WTC11 (cell line): ENCODE data around the gene GSC. TPM values are rescaled to one million over a fixed set of nuclear protein-coding genes. Genes with fewer than 3 reads are reported as not detected.

Source experiments
- ATAC-seq: fragments of 200-7000 bp; cut with Tn5 transposase; 2 replicates; pipeline ENCODE4 v1.10.0; 2021; ENCODE audit warnings: mild to moderate bottlenecking, moderate library complexity
- CTCF ChIA-PET: fragments of 300-600 bp; sonication (Branson Sonifier 250); formaldehyde crosslinking; loops from one replicate; lab custom pipeline; 2021; ENCODE audit warnings: antibody characterized with exemption; lab: Charles Lee
- POLR2A ChIA-PET: fragments of 350-600 bp; sonication (Branson Sonifier 250); formaldehyde crosslinking; loops from one replicate; lab custom pipeline; 2021; ENCODE audit warnings: antibody characterized with exemption; lab: Charles Lee
- DNase-seq: peaks from one replicate; pipeline ENCODE4 v3.0.0; 2021; ENCODE audit warnings: low spot score
- H3K27ac Mint-ChIP-seq: 2 replicates; pipeline ENCODE4 v1.8.0; 2021; ENCODE audit warnings: mixed read lengths
- H3K27me3 Mint-ChIP-seq: 2 replicates; pipeline ENCODE4 v1.8.0; 2021; ENCODE audit warnings: low read depth, mild to moderate bottlenecking, moderate library complexity, mixed read lengths
- H3K36me3 Mint-ChIP-seq: 2 replicates; pipeline ENCODE4 v1.8.0; 2021; ENCODE audit warnings: mixed read lengths
- H3K4me1 Mint-ChIP-seq: 2 replicates; pipeline ENCODE4 v1.8.0; 2022; ENCODE audit warnings: mixed read lengths
- H3K4me3 Mint-ChIP-seq: 2 replicates; pipeline ENCODE4 v1.8.0; 2021; ENCODE audit warnings: mild to moderate bottlenecking, moderate library complexity, mixed read lengths
- H3K9me3 Mint-ChIP-seq: 2 replicates; pipeline ENCODE4 v1.8.0; 2021; ENCODE audit warnings: mixed read lengths
- ETV6 ChIP-seq: sonication (generic); formaldehyde crosslinking; IDR thresholded peaks from 2 replicates; pipeline ENCODE4 v1.8.1; 2022; ENCODE audit warnings: mild to moderate bottlenecking, missing genetic modification reagents
- GABPB1 ChIP-seq: sonication (generic); formaldehyde crosslinking; IDR thresholded peaks from 2 replicates; pipeline ENCODE4 v1.8.1; 2023; ENCODE audit warnings: mild to moderate bottlenecking, missing genetic modification reagents
- GRHL2 ChIP-seq: fragments of 250-450 bp; sonication (Bioruptor Pico); IDR thresholded peaks from 2 replicates; pipeline ENCODE4 v1.8.0; 2022; ENCODE audit warnings: mild to moderate bottlenecking, moderate library complexity; ENCODE audit not compliant: insufficient replicate concordance, severe bottlenecking
- IRF2 ChIP-seq: sonication (generic); formaldehyde crosslinking; IDR thresholded peaks from 2 replicates; pipeline ENCODE4 v1.8.0; 2022; ENCODE audit warnings: low read depth, missing genetic modification reagents, borderline replicate concordance
- NFATC4 ChIP-seq: fragments of 250-450 bp; sonication (Bioruptor Pico); IDR thresholded peaks from 2 replicates; pipeline ENCODE4 v1.9.0; 2021; ENCODE audit warnings: mild to moderate bottlenecking
- NFYB ChIP-seq: sonication (generic); formaldehyde crosslinking; conservative IDR thresholded peaks from 2 replicates; pipeline ENCODE4 v1.8.0; 2022; ENCODE audit warnings: low read depth, missing genetic modification reagents
- PRDM15 ChIP-seq: sonication (generic); formaldehyde crosslinking; IDR thresholded peaks from 2 replicates; pipeline ENCODE4 v1.8.0; 2022; ENCODE audit warnings: missing genetic modification reagents
- RORB ChIP-seq: fragments of 250-450 bp; sonication (Bioruptor Pico); IDR thresholded peaks from 2 replicates; pipeline ENCODE4 v1.9.0; 2021; ENCODE audit warnings: mild to moderate bottlenecking
- SP1 ChIP-seq: sonication (generic); formaldehyde crosslinking; conservative IDR thresholded peaks from 2 replicates; pipeline ENCODE4 v1.8.1; 2022; ENCODE audit warnings: missing genetic modification reagents
- TCF7 ChIP-seq: sonication (generic); formaldehyde crosslinking; IDR thresholded peaks from 2 replicates; pipeline ENCODE4 v1.8.0; 2022; ENCODE audit warnings: mild to moderate bottlenecking, low read depth, missing genetic modification reagents, moderate library complexity
- TEAD1 ChIP-seq: sonication (generic); formaldehyde crosslinking; IDR thresholded peaks from 2 replicates; pipeline ENCODE4 v1.8.0; 2022; ENCODE audit warnings: mild to moderate bottlenecking, missing genetic modification reagents
- TEAD4 ChIP-seq: sonication (generic); formaldehyde crosslinking; IDR thresholded peaks from 2 replicates; pipeline ENCODE4 v1.8.0; 2022; ENCODE audit warnings: mild to moderate bottlenecking, missing genetic modification reagents
- ZNF219 ChIP-seq: sonication (generic); formaldehyde crosslinking; IDR thresholded peaks from 2 replicates; pipeline ENCODE4 v1.8.0; 2023; ENCODE audit warnings: missing genetic modification reagents, mild to moderate bottlenecking, borderline replicate concordance
- total RNA-seq: library from RNA; stranded (reverse); gene quantifications from 3 replicates; pipeline ENCODE4 v1.2.3, GENCODE V29; 2021
- TF ChIP-seq, protein P1 (sequence below): sonication (generic); formaldehyde crosslinking; IDR thresholded peaks from 2 replicates; pipeline ENCODE4 v1.8.1; 2022; ENCODE audit warnings: mild to moderate bottlenecking, moderate library complexity, missing genetic modification reagents
- TF ChIP-seq, protein P2 (sequence below): sonication (generic); formaldehyde crosslinking; IDR thresholded peaks from 2 replicates; pipeline ENCODE4 v1.8.1; 2023; ENCODE audit warnings: mild to moderate bottlenecking, missing genetic modification reagents
- TF ChIP-seq, protein P3 (sequence below): sonication (generic); formaldehyde crosslinking; IDR thresholded peaks from 2 replicates; pipeline ENCODE4 v1.8.0; 2022; ENCODE audit warnings: mild to moderate bottlenecking, missing genetic modification reagents

The GSC gene
- total RNA-seq, 1 experiment from 2014 or later, result 4.4 TPM

- TF ChIP-seq PRDM15 (CRISPR knock-in tag), result no peak
- no peak for TF ChIP-seq IRF2 (CRISPR knock-in tag)
- no peak for TF ChIP-seq TEAD4 (CRISPR knock-in tag)
- no peak for TF ChIP-seq ETV6
- TF ChIP-seq, protein P1, sequence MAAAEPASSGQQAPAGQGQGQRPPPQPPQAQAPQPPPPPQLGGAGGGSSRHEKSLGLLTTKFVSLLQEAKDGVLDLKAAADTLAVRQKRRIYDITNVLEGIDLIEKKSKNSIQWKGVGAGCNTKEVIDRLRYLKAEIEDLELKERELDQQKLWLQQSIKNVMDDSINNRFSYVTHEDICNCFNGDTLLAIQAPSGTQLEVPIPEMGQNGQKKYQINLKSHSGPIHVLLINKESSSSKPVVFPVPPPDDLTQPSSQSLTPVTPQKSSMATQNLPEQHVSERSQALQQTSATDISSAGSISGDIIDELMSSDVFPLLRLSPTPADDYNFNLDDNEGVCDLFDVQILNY, result no peak
- no peak for TF ChIP-seq TEAD1 (CRISPR knock-in tag)
- no peak for TF ChIP-seq RORB (CRISPR knock-in tag)
- TF ChIP-seq ZNF219 (CRISPR knock-in tag), result no peak
- no peak for TF ChIP-seq SP1 (CRISPR knock-in tag)
- TF ChIP-seq, protein P2, sequence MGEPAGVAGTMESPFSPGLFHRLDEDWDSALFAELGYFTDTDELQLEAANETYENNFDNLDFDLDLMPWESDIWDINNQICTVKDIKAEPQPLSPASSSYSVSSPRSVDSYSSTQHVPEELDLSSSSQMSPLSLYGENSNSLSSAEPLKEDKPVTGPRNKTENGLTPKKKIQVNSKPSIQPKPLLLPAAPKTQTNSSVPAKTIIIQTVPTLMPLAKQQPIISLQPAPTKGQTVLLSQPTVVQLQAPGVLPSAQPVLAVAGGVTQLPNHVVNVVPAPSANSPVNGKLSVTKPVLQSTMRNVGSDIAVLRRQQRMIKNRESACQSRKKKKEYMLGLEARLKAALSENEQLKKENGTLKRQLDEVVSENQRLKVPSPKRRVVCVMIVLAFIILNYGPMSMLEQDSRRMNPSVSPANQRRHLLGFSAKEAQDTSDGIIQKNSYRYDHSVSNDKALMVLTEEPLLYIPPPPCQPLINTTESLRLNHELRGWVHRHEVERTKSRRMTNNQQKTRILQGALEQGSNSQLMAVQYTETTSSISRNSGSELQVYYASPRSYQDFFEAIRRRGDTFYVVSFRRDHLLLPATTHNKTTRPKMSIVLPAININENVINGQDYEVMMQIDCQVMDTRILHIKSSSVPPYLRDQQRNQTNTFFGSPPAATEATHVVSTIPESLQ (CRISPR knock-in tag), result no peak
Measured at GRCh38 chr14:94787655-94788054, 17.7 kb upstream of the GSC start (continued).

GRCh38 chr14:94787092-94787491 lies 17.2 kb upstream of the GSC start:
- H3K36me3 Mint-ChIP-seq, result no peaks in the 10 kb centered on the region
- H3K27ac Mint-ChIP-seq, result no peak overlapping the region
- peaks cover 5% of the 10 kb centered on the region for H3K9me3 Mint-ChIP-seq
- DNase-seq, result no peak
- CTCF ChIA-PET, result no interaction called here
- no peaks in the 10 kb centered on the region; the same call in 1 of the 2 replicates for H3K27me3 Mint-ChIP-seq
- H3K4me3 Mint-ChIP-seq, result no peak overlapping the region
- POLR2A ChIA-PET, result no interaction called here
- TF ChIP-seq, protein P3, sequence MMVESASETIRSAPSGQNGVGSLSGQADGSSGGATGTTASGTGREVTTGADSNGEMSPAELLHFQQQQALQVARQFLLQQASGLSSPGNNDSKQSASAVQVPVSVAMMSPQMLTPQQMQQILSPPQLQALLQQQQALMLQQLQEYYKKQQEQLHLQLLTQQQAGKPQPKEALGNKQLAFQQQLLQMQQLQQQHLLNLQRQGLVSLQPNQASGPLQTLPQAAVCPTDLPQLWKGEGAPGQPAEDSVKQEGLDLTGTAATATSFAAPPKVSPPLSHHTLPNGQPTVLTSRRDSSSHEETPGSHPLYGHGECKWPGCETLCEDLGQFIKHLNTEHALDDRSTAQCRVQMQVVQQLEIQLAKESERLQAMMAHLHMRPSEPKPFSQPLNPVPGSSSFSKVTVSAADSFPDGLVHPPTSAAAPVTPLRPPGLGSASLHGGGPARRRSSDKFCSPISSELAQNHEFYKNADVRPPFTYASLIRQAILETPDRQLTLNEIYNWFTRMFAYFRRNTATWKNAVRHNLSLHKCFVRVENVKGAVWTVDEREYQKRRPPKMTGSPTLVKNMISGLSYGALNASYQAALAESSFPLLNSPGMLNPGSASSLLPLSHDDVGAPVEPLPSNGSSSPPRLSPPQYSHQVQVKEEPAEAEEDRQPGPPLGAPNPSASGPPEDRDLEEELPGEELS (CRISPR knock-in tag), result no peak
- no peak for TF ChIP-seq GABPB1 (CRISPR knock-in tag)
- TF ChIP-seq, all 79 proteins: peak for 0
- H3K4me1 Mint-ChIP-seq, result 0 out of 2 replicates have a peak, but pooled peaks cover 2% of the 10 kb centered on the region
- ATAC-seq, result no peak

DNA sequence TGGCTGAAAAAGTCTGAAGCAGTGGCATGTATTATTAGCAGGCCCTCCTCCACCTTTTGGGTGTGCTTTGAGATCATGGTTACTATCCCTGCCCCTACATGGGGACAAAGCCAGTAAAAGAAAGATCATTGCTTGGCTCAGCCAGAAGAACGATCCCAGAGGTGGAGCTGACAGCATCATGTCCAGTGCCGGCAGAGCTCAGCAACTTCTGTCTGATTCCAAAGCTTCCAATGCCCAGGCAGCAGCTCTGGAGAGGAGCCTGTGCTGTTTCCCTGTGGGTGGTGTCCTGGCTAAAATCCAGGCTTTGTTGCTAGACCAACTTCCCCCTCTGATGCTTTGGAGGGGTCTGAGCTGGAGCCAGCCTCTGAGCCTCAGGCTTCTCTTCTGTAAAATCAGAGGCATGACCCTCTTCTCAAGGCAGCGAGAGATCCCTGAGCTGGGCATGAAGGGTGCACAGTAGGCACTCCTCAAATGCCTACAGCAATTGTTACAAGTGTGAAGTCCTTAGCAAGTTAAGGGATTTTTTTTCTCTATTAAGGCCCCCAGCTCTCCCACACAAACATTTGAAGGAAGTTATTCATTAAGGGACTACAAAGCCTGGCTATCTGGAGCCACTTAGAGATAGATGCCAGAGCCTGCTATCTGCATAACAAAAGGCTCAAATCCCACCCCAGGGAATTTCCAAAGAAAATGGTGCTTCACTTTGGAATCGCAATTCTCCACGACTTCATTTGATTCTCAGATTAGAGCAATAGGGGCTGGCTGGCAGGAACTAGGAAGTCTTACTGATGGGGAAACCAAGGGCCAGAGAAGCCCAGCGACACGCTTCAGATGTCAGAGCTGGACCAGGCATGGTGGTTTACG lies 10.9 kb upstream of the GSC start:
- TF ChIP-seq GRHL2 (CRISPR knock-in tag) (no peak), TCF7 (CRISPR knock-in tag) (no peak), TEAD4 (CRISPR knock-in tag) (no peak), NFYB (CRISPR knock-in tag) (no peak), NFATC4 (no peak)
- TF ChIP-seq, protein P2 (CRISPR knock-in tag), result no peak
- TF ChIP-seq, protein P3 (CRISPR knock-in tag), result no peak
- ChIA-PET CTCF (interaction anchor here (0.6 to 1.6 kb wide), 4 partner anchors 13 to 581 kb away, joined by 3 to 7 read pairs (median 3); no protein-coding TSS in a partner anchor), POLR2A (no interaction called here)
- H3K4me1 Mint-ChIP-seq, result peaks cover 34% of the 10 kb centered on the region
- DNase-seq (no peak), ATAC-seq (peak; percentile 71)
- peaks cover 60% of the 10 kb centered on the region for H3K27me3 Mint-ChIP-seq
- H3K27ac Mint-ChIP-seq, result no peak overlapping the region
- no peaks in the 10 kb centered on the region for H3K36me3 Mint-ChIP-seq
- no peak overlapping the region for H3K4me3 Mint-ChIP-seq
- H3K9me3 Mint-ChIP-seq, result no peaks in the 10 kb centered on the region
